HL-60 (cell line): ENCODE results near the gene SEC22C.

Source experiments
- GABPA ChIP-seq: IDR thresholded peaks from 2 replicates; pipeline ENCODE4 v1.6.1; 2012; ENCODE audit warnings: low read depth
- POLR2AphosphoS5 ChIP-seq: IDR thresholded peaks from 2 replicates; pipeline ENCODE4 v1.6.1; 2012; ENCODE audit warnings: low read depth
- TF ChIP-seq, protein P1 (sequence below): IDR thresholded peaks from one replicate; pipeline ENCODE4 v1.5.1; 2011; ENCODE audit warnings: low read length, control low read depth, inconsistent platforms; ENCODE audit not compliant: insufficient read depth

- TF ChIP-seq, protein P1, sequence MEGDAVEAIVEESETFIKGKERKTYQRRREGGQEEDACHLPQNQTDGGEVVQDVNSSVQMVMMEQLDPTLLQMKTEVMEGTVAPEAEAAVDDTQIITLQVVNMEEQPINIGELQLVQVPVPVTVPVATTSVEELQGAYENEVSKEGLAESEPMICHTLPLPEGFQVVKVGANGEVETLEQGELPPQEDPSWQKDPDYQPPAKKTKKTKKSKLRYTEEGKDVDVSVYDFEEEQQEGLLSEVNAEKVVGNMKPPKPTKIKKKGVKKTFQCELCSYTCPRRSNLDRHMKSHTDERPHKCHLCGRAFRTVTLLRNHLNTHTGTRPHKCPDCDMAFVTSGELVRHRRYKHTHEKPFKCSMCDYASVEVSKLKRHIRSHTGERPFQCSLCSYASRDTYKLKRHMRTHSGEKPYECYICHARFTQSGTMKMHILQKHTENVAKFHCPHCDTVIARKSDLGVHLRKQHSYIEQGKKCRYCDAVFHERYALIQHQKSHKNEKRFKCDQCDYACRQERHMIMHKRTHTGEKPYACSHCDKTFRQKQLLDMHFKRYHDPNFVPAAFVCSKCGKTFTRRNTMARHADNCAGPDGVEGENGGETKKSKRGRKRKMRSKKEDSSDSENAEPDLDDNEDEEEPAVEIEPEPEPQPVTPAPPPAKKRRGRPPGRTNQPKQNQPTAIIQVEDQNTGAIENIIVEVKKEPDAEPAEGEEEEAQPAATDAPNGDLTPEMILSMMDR = no peak
- TF ChIP-seq POLR2AphosphoS5 = no peak
- no peak for TF ChIP-seq GABPA
Measured at GRCh38 chr3:42556089-42556632, 25.6 kb downstream of the SEC22C start.
